Keratinocyte (primary cell): ENCODE results near the gene ARFRP1.

Experiments used
- EZH2 ChIP-seq: IDR thresholded peaks from one replicate; pipeline ENCODE4 v1.6.1; 2012; ENCODE audit warnings: inconsistent platforms, mild to moderate bottlenecking, low read length, moderate library complexity
- TF ChIP-seq, protein P1 (sequence below), 3 experiments: IDR thresholded peaks in 1 of 3; conservative IDR thresholded peaks in 1 of 3; optimal IDR thresholded peaks in 1 of 3; 2 replicates in 2 of 3; 3 replicates in 1 of 3; pipeline versions ENCODE3 to v1.5.1; 2011; ENCODE audit warnings: low read length in 3 of 3, mild to moderate bottlenecking in 3 of 3, moderate library complexity in 2 of 3, control low read depth in 1 of 3, inconsistent platforms in 1 of 3; ENCODE audit not compliant: insufficient read depth in 2 of 3; ENCODE audit errors: extremely low read depth in 1 of 3

DNA sequence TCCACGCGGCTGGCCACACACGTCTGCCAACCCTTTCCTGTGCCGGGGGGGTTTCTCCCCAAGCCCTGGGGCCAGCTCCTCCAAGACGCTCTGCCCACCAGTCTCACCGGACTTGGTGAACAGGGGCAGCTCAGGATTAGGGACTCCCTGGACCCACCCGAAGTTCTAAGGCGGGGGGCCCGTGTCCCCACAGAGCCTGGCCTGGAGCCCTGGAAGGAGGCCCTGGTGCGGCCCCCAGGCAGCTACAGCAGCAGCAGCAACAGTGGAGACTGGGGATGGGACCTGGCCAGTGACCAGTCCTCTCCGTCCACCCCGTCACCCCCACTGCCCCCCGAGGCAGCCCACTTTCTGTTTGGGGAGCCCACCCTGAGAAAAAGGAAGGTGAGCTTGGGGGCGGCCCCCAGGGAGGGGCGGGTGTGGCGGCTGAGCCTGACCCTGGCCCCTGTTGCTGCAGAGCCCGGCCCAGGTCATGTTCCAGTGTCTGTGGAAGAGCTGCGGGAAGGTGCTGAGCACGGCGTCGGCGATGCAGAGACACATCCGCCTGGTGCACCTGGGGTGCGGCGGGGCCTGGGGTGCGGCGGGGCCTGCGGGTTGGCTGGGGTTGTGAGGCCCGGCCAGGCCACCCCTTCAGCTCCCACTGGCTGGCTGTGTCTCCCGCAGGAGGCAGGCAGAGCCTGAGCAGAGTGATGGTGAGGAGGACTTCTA lies 34.1 kb upstream of the ARFRP1 start:
- TF ChIP-seq, protein P1, sequence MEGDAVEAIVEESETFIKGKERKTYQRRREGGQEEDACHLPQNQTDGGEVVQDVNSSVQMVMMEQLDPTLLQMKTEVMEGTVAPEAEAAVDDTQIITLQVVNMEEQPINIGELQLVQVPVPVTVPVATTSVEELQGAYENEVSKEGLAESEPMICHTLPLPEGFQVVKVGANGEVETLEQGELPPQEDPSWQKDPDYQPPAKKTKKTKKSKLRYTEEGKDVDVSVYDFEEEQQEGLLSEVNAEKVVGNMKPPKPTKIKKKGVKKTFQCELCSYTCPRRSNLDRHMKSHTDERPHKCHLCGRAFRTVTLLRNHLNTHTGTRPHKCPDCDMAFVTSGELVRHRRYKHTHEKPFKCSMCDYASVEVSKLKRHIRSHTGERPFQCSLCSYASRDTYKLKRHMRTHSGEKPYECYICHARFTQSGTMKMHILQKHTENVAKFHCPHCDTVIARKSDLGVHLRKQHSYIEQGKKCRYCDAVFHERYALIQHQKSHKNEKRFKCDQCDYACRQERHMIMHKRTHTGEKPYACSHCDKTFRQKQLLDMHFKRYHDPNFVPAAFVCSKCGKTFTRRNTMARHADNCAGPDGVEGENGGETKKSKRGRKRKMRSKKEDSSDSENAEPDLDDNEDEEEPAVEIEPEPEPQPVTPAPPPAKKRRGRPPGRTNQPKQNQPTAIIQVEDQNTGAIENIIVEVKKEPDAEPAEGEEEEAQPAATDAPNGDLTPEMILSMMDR (optimal IDR thresholded peaks at IDR 0.05 in 1 of 3, IDR thresholded peaks at IDR 0.05 in 1 of 3, conservative IDR thresholded peaks at IDR 0.05 in 1 of 3; ENCODE audit: extremely low read depth in 1 of 3, insufficient read depth in 2 of 3, low read length in 3 of 3) = no peak
- TF ChIP-seq EZH2 = no peak
